K562 (cell line): Measurements from ENCODE around the gene ZNF22. TPM values are rescaled to one million over a fixed set of nuclear protein-coding genes. Genes with fewer than 3 reads are reported as not detected.

Experiments
- ATAC-seq: fragments of 200-7000 bp; cut with Tn5 transposase; 3 replicates; pipeline ENCODE4 v1.9.1; 2020; ENCODE audit warnings: moderate library complexity
- BruUV-seq: library from RNA; stranded (reverse); fragments of 400-500 nt; replicated peaks from 2 replicates; lab custom pipeline; 2021; lab: Mats Ljungman, UMichigan
- CTCF ChIA-PET: fragments of 300-600 bp; formaldehyde crosslinking; extraction: SDS; loops from one replicate; lab custom pipeline; 2021; ENCODE audit warnings: low intra/inter-chr PET ratio; lab: Yijun Ruan, JAX
- POLR2A ChIA-PET: fragments of 300-600, 350-650 bp; sonication (Branson Sonifier 250); formaldehyde crosslinking; extraction: SDS; loops from one replicate; lab custom pipeline; 2021; ENCODE audit warnings: antibody characterized with exemption, inconsistent platforms; lab: Yijun Ruan, JAX
- DNase-seq, 4 experiments: peaks; one replicate each; pipeline versions ENCODE4 v3.0.0 to v3.0.0-alpha.2; 2011 to 2018; ENCODE audit warnings: low spot score in 3 of 4, mixed read lengths in 3 of 4; ENCODE audit errors: extremely low read depth in 1 of 4
- FAIRE-seq: peaks from 2 replicates; lab custom pipeline; 2011; peaks lifted over from hg19 to GRCh38; lab: Jason Lieb, UNC
- H2AFZ ChIP-seq: 2 replicates; pipeline ENCODE4 v1.6.0; 2011; ENCODE audit warnings: low read depth, low read length, control low read depth, inconsistent platforms
- H3K27ac ChIP-seq: fragments of 200-600 bp; 3 replicates; pipeline ENCODE4 v1.8.0; 2011; ENCODE audit warnings: low read depth, mild to moderate bottlenecking, control low read depth, inconsistent platforms, low read length, moderate library complexity, mixed read lengths; ENCODE audit errors: extremely low read depth
- H3K27me3 ChIP-seq, 2 experiments: fragments of 300-600 bp in 1 of 2; 2 replicates in 1 of 2; 3 replicates in 1 of 2; pipeline versions ENCODE4 v1.6.0 to v1.8.0; 2011; ENCODE audit warnings: inconsistent platforms in 2 of 2, low read length in 2 of 2, mild to moderate bottlenecking in 1 of 2, mixed read lengths in 1 of 2, moderate library complexity in 1 of 2; ENCODE audit not compliant: control insufficient read depth in 2 of 2, insufficient read depth in 2 of 2
- H3K36me3 ChIP-seq: fragments of 300-600 bp; 3 replicates; pipeline ENCODE4 v1.8.0; 2011; ENCODE audit warnings: mild to moderate bottlenecking, low read length, inconsistent platforms; ENCODE audit not compliant: control insufficient read depth, insufficient read depth
- H3K4me1 ChIP-seq, 2 experiments: fragments of 200-600 bp in 1 of 2; replicated peaks in 1 of 2; 2 replicates in 1 of 2; 3 replicates in 1 of 2; pipeline versions ENCODE4 v1.5.1 to v1.8.0; 2011; ENCODE audit warnings: inconsistent platforms in 2 of 2, low read length in 2 of 2, mild to moderate bottlenecking in 1 of 2, mixed read lengths in 1 of 2, moderate library complexity in 1 of 2; ENCODE audit not compliant: control insufficient read depth in 2 of 2, insufficient read depth in 2 of 2
- H3K4me2 ChIP-seq: 2 replicates; pipeline ENCODE4 v1.6.1; 2011; ENCODE audit warnings: low read length, control low read depth, inconsistent platforms, mixed read lengths; ENCODE audit not compliant: insufficient read depth
- H3K4me3 ChIP-seq: fragments of 200-600 bp; sonication (generic), shearing (Covaris generic); 2 replicates; pipeline ENCODE4 v1.5.1; 2016; ENCODE audit warnings: control low read depth, inconsistent platforms
- H3K79me2 ChIP-seq: fragments of 200-600 bp; 3 replicates; pipeline ENCODE4 v1.8.0; 2011; ENCODE audit warnings: low read length, inconsistent platforms; ENCODE audit not compliant: control insufficient read depth, insufficient read depth
- H3K9ac ChIP-seq, 2 experiments: 2 replicates each; pipeline versions ENCODE4 v1.6.0 to v1.6.1; 2011; ENCODE audit warnings: low read depth in 2 of 2, low read length in 2 of 2, control low read depth in 1 of 2, inconsistent platforms in 1 of 2, mild to moderate bottlenecking in 1 of 2, mixed read lengths in 1 of 2; ENCODE audit not compliant: insufficient read depth in 1 of 2
- H3K9me1 ChIP-seq: one replicate; pipeline ENCODE4 v1.6.0; 2011; ENCODE audit warnings: inconsistent platforms, mild to moderate bottlenecking, low read length, moderate library complexity; ENCODE audit not compliant: control insufficient read depth, insufficient read depth
- H3K9me3 ChIP-seq: replicated peaks from 2 replicates; pipeline ENCODE4 v1.5.1; 2011; ENCODE audit warnings: low read depth, low read length, inconsistent platforms; ENCODE audit not compliant: control insufficient read depth, insufficient read depth
- H4K20me1 ChIP-seq: replicated peaks from 2 replicates; pipeline ENCODE4 v1.6.1; 2011; ENCODE audit warnings: low read length, inconsistent platforms, mixed read lengths; ENCODE audit not compliant: control insufficient read depth, insufficient read depth
- CBFB ChIP-seq: sonication (generic); formaldehyde crosslinking; IDR thresholded peaks from 2 replicates; pipeline ENCODE4 v1.4.0; 2020; ENCODE audit warnings: mild to moderate bottlenecking, missing genetic modification reagents
- CC2D1A ChIP-seq: fragments of 450-650 bp; IDR thresholded peaks from 2 replicates; pipeline ENCODE4 v1.6.1; 2017; ENCODE audit warnings: mild to moderate bottlenecking
- CCNT2 ChIP-seq: IDR thresholded peaks from 2 replicates; pipeline ENCODE4 v1.6.1; 2011; ENCODE audit warnings: borderline replicate concordance, low read depth, mild to moderate bottlenecking, moderate library complexity, mixed read lengths, low read length; ENCODE audit not compliant: insufficient read length; ENCODE audit errors: extremely low read depth
- ELF1 ChIP-seq: fragments of 200-800 bp; sonication (Bioruptor generic); IDR thresholded peaks from 2 replicates; pipeline ENCODE4 v1.6.1; 2016; ENCODE audit warnings: missing genetic modification characterization, missing compliant biosample characterization
- ERF ChIP-seq: fragments of 450-650 bp; formaldehyde crosslinking; IDR thresholded peaks from 2 replicates; pipeline ENCODE4 v1.4.0; 2020; ENCODE audit warnings: mild to moderate bottlenecking, mixed read lengths
- FOXK1 ChIP-seq: sonication (generic); formaldehyde crosslinking; IDR thresholded peaks from 2 replicates; pipeline ENCODE4 v1.8.0; 2022; ENCODE audit warnings: missing genetic modification reagents, mild to moderate bottlenecking, borderline replicate concordance
- FOXP4 ChIP-seq: sonication (generic); formaldehyde crosslinking; IDR thresholded peaks from 2 replicates; pipeline ENCODE4 v1.8.0; 2022; ENCODE audit warnings: mild to moderate bottlenecking, missing genetic modification reagents, borderline replicate concordance
- HDAC2 ChIP-seq: fragments of 450-650 bp; IDR thresholded peaks from 2 replicates; pipeline ENCODE4 v1.6.1; 2016; ENCODE audit warnings: mild to moderate bottlenecking
- IFI16 ChIP-seq: fragments of 250-450 bp; sonication (Bioruptor Pico); IDR thresholded peaks from 2 replicates; pipeline ENCODE4 v2.1.2; 2022; ENCODE audit warnings: mild to moderate bottlenecking, inconsistent platforms
- JUNB ChIP-seq: fragments of 450-650 bp; formaldehyde crosslinking; conservative IDR thresholded peaks from 2 replicates; pipeline ENCODE4 v1.4.0; 2020; ENCODE audit warnings: mild to moderate bottlenecking
- MBD1 ChIP-seq: fragments of 250-450 bp; sonication (Bioruptor Pico); IDR thresholded peaks from 2 replicates; pipeline ENCODE4 v1.8.0; 2022; ENCODE audit warnings: inconsistent platforms
- NFATC3 ChIP-seq: fragments of 450-650 bp; IDR thresholded peaks from 2 replicates; pipeline ENCODE4 v1.6.1; 2017; ENCODE audit warnings: mild to moderate bottlenecking
- PRDM10 ChIP-seq: fragments of 450-650 bp; IDR thresholded peaks from 2 replicates; pipeline ENCODE4 v1.6.1; 2018; ENCODE audit not compliant: partially characterized antibody
- RBM22 ChIP-seq: fragments of 200-400 bp; formaldehyde crosslinking; IDR thresholded peaks from 2 replicates; pipeline ENCODE4 v1.6.1; 2018; ENCODE audit warnings: low read length, low read depth; ENCODE audit not compliant: poor library complexity, severe bottlenecking
- SRSF7 ChIP-seq: fragments of 200-400 bp; formaldehyde crosslinking; optimal IDR thresholded peaks from 2 replicates; pipeline ENCODE3; 2017; ENCODE audit warnings: mild to moderate bottlenecking, low read depth, low read length
- TARDBP ChIP-seq: fragments of 450-650 bp; IDR thresholded peaks from 2 replicates; pipeline ENCODE4 v1.6.1; 2016
- ZNF146 ChIP-seq: IDR thresholded peaks from one replicate; pipeline ENCODE4 v1.6.1; 2018; ENCODE audit warnings: missing compliant biosample characterization; ENCODE audit not compliant: unreplicated experiment
- WGBS: fragments of 100-300 bp; shearing (Covaris generic); methylation state at CpG from one replicate; pipeline ENCODE4 v1.1.6; 2016; ENCODE audit warnings: low coverage, mixed read lengths; ENCODE audit not compliant: insufficient coverage; ENCODE audit errors: missing lambda C conversion rate; 5-methylcytosine and 5-hydroxymethylcytosine counted together
- in situ Hi-C: fragments of 300-500 bp; cut with MboI; formaldehyde crosslinking; loops from 4 replicates; pipeline ENCODE4 v1.15.0; 2018; ENCODE audit warnings: inconsistent platforms, mixed read lengths
- intact Hi-C: fragments of 100-400 bp; cut with micrococcal nuclease; formaldehyde crosslinking; loops from 2 replicates; pipeline ENCODE4 v1.14.2; 2022
- polyA plus RNA-seq, 8 experiments: library from polyadenylated mRNA; depleted of rRNA in 4 of 8; stranded (reverse) in 5 of 8; unstranded in 3 of 8; fragments of >200 nt; fragmentation: Nextera tagmentation in 2 of 8; fragmentation: Illumina TruSeq in 1 of 8; extraction: Ambion mirVana in 2 of 8; extraction: Trizol in 1 of 8; gene quantifications; 2 replicates each; pipeline versions ENCODE4 v1.2.1 to v1.2.3, GENCODE V29; 2011 to 2014; ENCODE audit warnings: inconsistent platforms in 1 of 8, missing spikeins in 1 of 8
- total RNA-seq, 7 experiments: library from RNA; depleted of rRNA in 6 of 7; stranded (reverse); fragments of >200 nt in 6 of 7; fragmentation: Illumina TruSeq in 2 of 7; extraction: Trizol in 2 of 7; gene quantifications; 2 replicates each; pipeline versions ENCODE4 v1.2.1 to v1.2.3, GENCODE V29; 2011 to 2021; ENCODE audit warnings: low replicate concordance in 1 of 7

ZNF22 gene
- total and polyA plus RNA-seq, 9 of the 15 experiments (the other 6 are each of a cell fraction or from before 2014, with no cell fraction given) = 36.2 to 98.7 (median 51.2) TPM

GRCh38 chr10:44961230-44961571 is 39.5 kb upstream of the ZNF22 start:
- Histone ChIP-seq H3K9me1 (peaks cover 4% of the 10 kb centered on the region), H3K4me3 (no peak overlapping the region), H3K36me3 (no peaks in the 10 kb centered on the region), H3K9me3 (no peaks in the 10 kb centered on the region), H3K4me2 (no peak overlapping the region), H4K20me1 (peaks cover 8% of the 10 kb centered on the region; the same call in 1 of the 2 replicates), H3K79me2 (no peaks in the 10 kb centered on the region), H3K27ac (no peak overlapping the region)
- no TSS peak for BruUV-seq
- FAIRE-seq (no peak), ATAC-seq (no peak)
- 6% methylated on average over 4 of the region's 4 CpGs for WGBS
- intact Hi-C loops = no loop called here
- in situ Hi-C loops = no loop called here
- TF ChIP-seq FOXK1 (no peak), PRDM10 (no peak), RBM22 (no peak), CC2D1A (no peak), ERF (CRISPR knock-in tag) (no peak), ZNF146 (no peak), IFI16 (no peak), FOXP4 (no peak), JUNB (CRISPR knock-in tag) (no peak), MBD1 (CRISPR knock-in tag) (no peak), CCNT2 (no peak), NFATC3 (no peak), HDAC2 (no peak), SRSF7 (no peak), ELF1 (tag) (no peak), TARDBP (no peak), CBFB (CRISPR knock-in tag) (no peak)
- TF ChIP-seq, all 486 proteins: peak for 0
- ChIA-PET POLR2A (interaction anchor here (0.8 kb wide), 1 partner anchor 8 kb away, joined by 3 read pairs; no protein-coding TSS in a partner anchor), CTCF (no interaction called here)
- no peak for DNase-seq
- peaks cover 10 to 16% of the 10 kb centered on the region in 2 experiments; a peak in 4 of 5 replicates for H3K4me1 ChIP-seq
- peaks cover 12 to 22% of the 10 kb centered on the region in 2 experiments; a peak in 4 of 5 replicates for H3K27me3 ChIP-seq
- H3K9ac ChIP-seq = no peak overlapping the region
- H2AFZ ChIP-seq = no peak overlapping the region
